ENCODE data around the gene SYNGR1.

The SYNGR1 gene

DNA sequence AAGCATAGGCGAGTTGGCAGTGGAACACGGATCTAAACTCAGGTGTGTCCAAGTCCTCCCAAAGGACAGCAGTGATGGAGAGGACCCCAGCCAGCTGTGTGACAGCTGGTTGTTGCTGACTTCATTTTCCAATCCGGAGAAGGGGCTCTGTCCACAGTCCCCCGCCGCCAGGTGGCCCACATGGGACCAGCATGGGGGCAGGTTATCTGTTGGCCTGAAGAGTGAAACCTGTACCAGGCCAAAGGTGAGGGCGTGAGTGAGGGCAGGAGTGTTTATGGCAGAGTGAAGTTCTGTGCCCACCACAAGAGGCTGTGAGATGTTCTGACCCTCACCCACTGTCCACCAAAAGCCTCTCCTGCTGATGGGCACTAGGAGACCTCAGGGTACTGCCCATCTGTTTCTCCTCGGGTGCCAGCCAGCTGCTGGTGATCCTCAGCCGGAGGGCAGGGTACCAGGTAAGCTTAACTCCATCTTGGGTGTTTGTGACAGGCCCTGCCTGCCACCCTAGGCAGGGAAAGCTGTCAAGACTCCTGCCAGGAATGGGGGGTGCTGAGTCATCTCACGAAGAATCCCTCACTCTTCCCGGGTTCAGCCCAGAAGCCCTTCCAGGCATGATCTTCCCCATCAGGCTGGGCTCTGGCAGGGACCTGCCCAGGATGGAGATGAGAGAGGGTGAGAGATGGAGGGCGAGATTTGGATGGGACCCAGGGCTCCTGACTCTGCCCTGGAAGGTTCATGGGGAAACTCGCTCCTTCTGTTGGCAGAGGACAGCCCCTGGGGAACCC lies 34.2 kb downstream of the SYNGR1 start:
- no peak for TF ChIP-seq FOXM1 (IDR thresholded peaks at IDR 0.05; ENCODE audit: borderline replicate concordance, low read depth)
- no peak for TF ChIP-seq CEBPB (IDR thresholded peaks at IDR 0.05)
- no peak for TF ChIP-seq REST (IDR thresholded peaks at IDR 0.05; ENCODE audit: low read depth)
- no peak for TF ChIP-seq YY1 (IDR thresholded peaks at IDR 0.05; ENCODE audit: low read depth)
- no peak for TF ChIP-seq TEAD4 (IDR thresholded peaks at IDR 0.05)
- TF ChIP-seq TAF1 (IDR thresholded peaks at IDR 0.05; ENCODE audit: low read depth), result no peak
- TF ChIP-seq EP300 (IDR thresholded peaks at IDR 0.05; ENCODE audit: borderline replicate concordance), result no peak
- TF ChIP-seq CREB1 (IDR thresholded peaks at IDR 0.05; ENCODE audit: low read depth), result no peak
- TF ChIP-seq RAD21 (IDR thresholded peaks at IDR 0.05; ENCODE audit: low read depth), result no peak
- no peak for TF ChIP-seq USF1 (IDR thresholded peaks at IDR 0.05)
- TF ChIP-seq NFIC (IDR thresholded peaks at IDR 0.05), result no peak
- TF ChIP-seq, protein P1, sequence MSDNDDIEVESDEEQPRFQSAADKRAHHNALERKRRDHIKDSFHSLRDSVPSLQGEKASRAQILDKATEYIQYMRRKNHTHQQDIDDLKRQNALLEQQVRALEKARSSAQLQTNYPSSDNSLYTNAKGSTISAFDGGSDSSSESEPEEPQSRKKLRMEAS (IDR thresholded peaks at IDR 0.05), result no peak
- TF ChIP-seq ZBTB7A (IDR thresholded peaks at IDR 0.05; ENCODE audit: low read depth), result no peak
- no peak for TF ChIP-seq EGR1 (IDR thresholded peaks at IDR 0.05)
- TF ChIP-seq TCF12 (IDR thresholded peaks at IDR 0.05; ENCODE audit: low read depth), result no peak

GRCh38 chr22:39384750-39385480 lies 35.1 kb downstream of the SYNGR1 start:
- TF ChIP-seq EGR1 (IDR thresholded peaks at IDR 0.05), result no peak
- no peak for TF ChIP-seq TCF12 (IDR thresholded peaks at IDR 0.05; ENCODE audit: low read depth)
- no peak for TF ChIP-seq NFIC (IDR thresholded peaks at IDR 0.05)
- no peak for TF ChIP-seq ZBTB7A (IDR thresholded peaks at IDR 0.05; ENCODE audit: low read depth)
- TF ChIP-seq CEBPB (IDR thresholded peaks at IDR 0.05), result no peak
- no peak for TF ChIP-seq RAD21 (IDR thresholded peaks at IDR 0.05; ENCODE audit: low read depth)
- TF ChIP-seq REST (IDR thresholded peaks at IDR 0.05; ENCODE audit: low read depth), result no peak
- no peak for TF ChIP-seq USF1 (IDR thresholded peaks at IDR 0.05)
- no peak for TF ChIP-seq CREB1 (IDR thresholded peaks at IDR 0.05; ENCODE audit: low read depth)
- no peak for TF ChIP-seq EP300 (IDR thresholded peaks at IDR 0.05; ENCODE audit: borderline replicate concordance)
- TF ChIP-seq, protein P1 (IDR thresholded peaks at IDR 0.05), result no peak
- no peak for TF ChIP-seq TEAD4 (IDR thresholded peaks at IDR 0.05)
- no peak for TF ChIP-seq TAF1 (IDR thresholded peaks at IDR 0.05; ENCODE audit: low read depth)
- TF ChIP-seq YY1 (IDR thresholded peaks at IDR 0.05; ENCODE audit: low read depth), result no peak

- TF ChIP-seq CREB1 (IDR thresholded peaks at IDR 0.05; ENCODE audit: low read depth) (no peak), USF1 (IDR thresholded peaks at IDR 0.05) (peak; percentile 75)
- TF ChIP-seq, protein P1 (IDR thresholded peaks at IDR 0.05), result peak; percentile 79
These were observed 38.6 kb downstream of the SYNGR1 start for GRCh38 chr22:39388261-39389011.

DNA sequence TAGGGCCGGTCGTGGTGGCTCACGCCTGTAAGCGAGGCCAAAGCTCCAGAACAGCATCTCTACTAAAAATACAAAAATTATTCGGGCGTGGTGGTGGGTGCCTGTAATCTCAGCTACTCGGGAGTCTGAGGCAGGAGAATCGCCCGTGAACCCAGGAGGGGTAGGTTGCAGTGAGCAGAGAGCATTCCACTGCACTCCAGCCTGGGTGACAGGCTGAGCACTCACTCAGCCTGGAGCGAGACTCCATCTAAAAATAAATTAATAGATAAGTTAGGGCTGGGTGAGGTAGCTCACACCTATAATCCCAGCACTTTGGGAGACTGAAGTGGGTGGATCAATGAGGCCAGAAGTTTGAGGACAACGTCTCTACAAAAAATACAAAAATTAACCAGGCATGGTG lies 39.6 kb downstream of the SYNGR1 start:
- TF ChIP-seq TAF1 (IDR thresholded peaks at IDR 0.05; ENCODE audit: low read depth) (no peak), FOXM1 (IDR thresholded peaks at IDR 0.05; ENCODE audit: borderline replicate concordance, low read depth) (no peak), TEAD4 (IDR thresholded peaks at IDR 0.05) (no peak), RAD21 (IDR thresholded peaks at IDR 0.05; ENCODE audit: low read depth) (no peak), NFIC (IDR thresholded peaks at IDR 0.05) (no peak), CEBPB (IDR thresholded peaks at IDR 0.05) (no peak), ZBTB7A (IDR thresholded peaks at IDR 0.05; ENCODE audit: low read depth) (no peak), REST (IDR thresholded peaks at IDR 0.05; ENCODE audit: low read depth) (no peak), CREB1 (IDR thresholded peaks at IDR 0.05; ENCODE audit: low read depth) (no peak), TCF12 (IDR thresholded peaks at IDR 0.05; ENCODE audit: low read depth) (no peak), EGR1 (IDR thresholded peaks at IDR 0.05) (no peak), USF1 (IDR thresholded peaks at IDR 0.05) (no peak), YY1 (IDR thresholded peaks at IDR 0.05; ENCODE audit: low read depth) (no peak), EP300 (IDR thresholded peaks at IDR 0.05; ENCODE audit: borderline replicate concordance) (no peak)
- TF ChIP-seq, protein P1 (IDR thresholded peaks at IDR 0.05), result no peak
